NB4 (cell line): ENCODE data around the gene OLFML2A.

Experiments used
- DNase-seq: peaks from one replicate; pipeline ENCODE4 v3.0.0; 2010; ENCODE audit warnings: low read depth
- H3K4me3 ChIP-seq: one replicate; pipeline ENCODE4 v1.5.1; 2011; ENCODE audit warnings: mild to moderate bottlenecking, low read depth, low read length, moderate library complexity
- CTCF ChIP-seq: IDR thresholded peaks from one replicate; pipeline ENCODE4 v1.5.1; 2012; ENCODE audit warnings: low read depth, low read length
- MAX ChIP-seq: IDR thresholded peaks from 2 replicates; pipeline ENCODE4 v1.6.1; 2011; ENCODE audit warnings: low read depth, low read length
- MYC ChIP-seq: IDR thresholded peaks from 2 replicates; pipeline ENCODE4 v1.6.1; 2011; ENCODE audit warnings: low read depth, low read length
- POLR2A ChIP-seq: IDR thresholded peaks from 2 replicates; pipeline ENCODE4 v1.6.1; 2011; ENCODE audit warnings: mild to moderate bottlenecking; ENCODE audit not compliant: insufficient read length; ENCODE audit errors: extremely low read depth

OLFML2A gene

GRCh38 chr9:124762633-124763032 is 14.3 kb upstream of the OLFML2A start:
- no peak for DNase-seq
- no peak overlapping the region for H3K4me3 ChIP-seq
- no peak for TF ChIP-seq MAX
- TF ChIP-seq POLR2A, result no peak
- no peak for TF ChIP-seq MYC
- TF ChIP-seq CTCF, result no peak

- TF ChIP-seq MYC (no peak), CTCF (peak; percentile 10), MAX (no peak)
- no peak overlapping the region for H3K4me3 ChIP-seq
- DNase-seq, result peak; percentile 52
Measured at GRCh38 chr9:124764774-124765438, 12.0 kb upstream of the OLFML2A start.

GRCh38 chr9:124765439-124765835 is 11.5 kb upstream of the OLFML2A start:
- H3K4me3 ChIP-seq, result no peak overlapping the region
- DNase-seq, result no peak

GRCh38 chr9:124766326-124766725 is 10.6 kb upstream of the OLFML2A start:
- TF ChIP-seq POLR2A (no peak), MAX (no peak), CTCF (no peak), MYC (no peak)
- no peak for DNase-seq
- H3K4me3 ChIP-seq, result no peak overlapping the region

More at GRCh38 chr9:124765439-124765835, 11.5 kb upstream of the OLFML2A start:
- TF ChIP-seq MYC (no peak), CTCF (no peak), MAX (no peak), POLR2A (no peak)

GRCh38 chr9:124766815-124767554 is 9.9 kb upstream of the OLFML2A start:
- DNase-seq, result peak; percentile 39
- TF ChIP-seq MAX (no peak), CTCF (peak; percentile 1)
- H3K4me3 ChIP-seq, result no peak overlapping the region
